Testis (tissue), 3 donors: Measurements from ENCODE around the gene TEAD3. TPM values are rescaled to one million over a fixed set of nuclear protein-coding genes. Genes with fewer than 3 reads are reported as not detected.
"Not testable (repeated sequence)": the region's sequence is repeated elsewhere in the genome, so short reads cannot be mapped to it uniquely, and the experiment has no call there.

Source experiments
- DNase-seq: peaks from one replicate; pipeline ENCODE4 v3.0.0-alpha.2; 2019
- H3K27ac ChIP-seq, 2 donors: fragments of 200-600 bp; sonication (generic); one replicate each; pipeline ENCODE4 v1.5.1; 2019
- H3K27me3 ChIP-seq: fragments of 200-600 bp; sonication (generic); one replicate; pipeline ENCODE4 v1.5.1; 2019
- H3K36me3 ChIP-seq: fragments of 200-600 bp; sonication (generic); one replicate; pipeline ENCODE4 v1.5.1; 2017; ENCODE audit warnings: low read depth; ENCODE audit errors: missing control alignments
- H3K4me1 ChIP-seq: fragments of 200-600 bp; sonication (generic); one replicate; pipeline ENCODE4 v1.5.1; 2019
- H3K4me3 ChIP-seq, 2 donors: fragments of 200-600 bp; sonication (generic); one replicate each; pipeline ENCODE4 v1.5.1; 2017 to 2019
- H3K9me3 ChIP-seq: fragments of 200-600 bp; sonication (generic); one replicate; pipeline ENCODE4 v1.5.1; 2017
- POLR2A ChIP-seq: fragments of 450-650 bp; IDR thresholded peaks from one replicate; pipeline ENCODE4 v1.6.1; 2017; ENCODE audit warnings: antibody characterized with exemption, mild to moderate bottlenecking, moderate library complexity
- WGBS, 2 donors: methylation state at CpG; one replicate each; pipeline ENCODE4 v1.1.5; 2018; 5-methylcytosine and 5-hydroxymethylcytosine counted together
- intact Hi-C: fragments of 100-400 bp; cut with DNase I; formaldehyde crosslinking; loops from one replicate; pipeline ENCODE4 v1.15.1; 2023; ENCODE audit warnings: low total_unique reads
- polyA plus RNA-seq: library from polyadenylated mRNA; stranded (reverse); fragments of 350-450 nt; fragmentation: Illumina TruSeq; extraction: RNeasy Lipid Tissue Mini Kit (QIAGEN cat#74804); gene quantifications from one replicate; pipeline ENCODE4 v1.2.3, GENCODE V29; 2014; ENCODE audit warnings: low read depth, low replicate concordance; ENCODE audit not compliant: insufficient read depth
- total RNA-seq, 2 donors: library from RNA; depleted of rRNA; stranded (reverse); fragments of >200 nt; gene quantifications; one replicate each; pipeline ENCODE4 v1.2.3, GENCODE V29; 2016
- TF ChIP-seq, protein P1 (sequence below), 3 experiments: fragments of 450-650 bp in 2 of 3; fragments of 200-600 bp in 1 of 3; sonication (generic) in 1 of 3; IDR thresholded peaks; one replicate each; pipeline ENCODE4 v1.5.1; 2016 to 2019; ENCODE audit warnings: antibody characterized with exemption in 3 of 3, mild to moderate bottlenecking in 2 of 3, moderate library complexity in 1 of 3

Gene TEAD3
- total and polyA plus RNA-seq, 3 donors from 2014 or later, result 10.6 to 17.8 (median 16.2) TPM

DNA sequence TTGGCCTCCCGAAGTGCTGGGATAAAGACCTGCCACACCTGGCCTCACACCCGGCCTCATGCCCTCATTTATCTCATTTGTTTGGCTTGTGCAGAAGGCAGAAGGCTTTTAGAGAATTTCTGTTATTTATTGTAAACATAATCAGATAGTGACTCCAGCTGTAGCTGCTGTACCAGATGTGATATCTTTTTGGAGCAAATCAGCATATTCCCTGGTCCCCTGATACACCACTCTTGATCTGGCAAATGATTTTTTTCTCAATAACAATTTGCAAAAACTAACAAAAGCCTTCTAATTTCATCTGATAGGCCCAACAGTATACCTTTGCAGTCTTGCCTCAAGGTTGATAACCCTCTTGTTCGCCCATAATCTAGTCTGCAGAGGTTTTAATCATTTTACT is 42.3 kb upstream of the TEAD3 start:
- no peaks in the 10 kb centered on the region for H3K36me3 ChIP-seq
- H3K27ac ChIP-seq, result no peak overlapping the region
- no peak for DNase-seq
- H3K4me3 ChIP-seq, result no peak overlapping the region
- H3K9me3 ChIP-seq, result no peaks in the 10 kb centered on the region
- TF ChIP-seq POLR2A, result no peak
- TF ChIP-seq, protein P1, sequence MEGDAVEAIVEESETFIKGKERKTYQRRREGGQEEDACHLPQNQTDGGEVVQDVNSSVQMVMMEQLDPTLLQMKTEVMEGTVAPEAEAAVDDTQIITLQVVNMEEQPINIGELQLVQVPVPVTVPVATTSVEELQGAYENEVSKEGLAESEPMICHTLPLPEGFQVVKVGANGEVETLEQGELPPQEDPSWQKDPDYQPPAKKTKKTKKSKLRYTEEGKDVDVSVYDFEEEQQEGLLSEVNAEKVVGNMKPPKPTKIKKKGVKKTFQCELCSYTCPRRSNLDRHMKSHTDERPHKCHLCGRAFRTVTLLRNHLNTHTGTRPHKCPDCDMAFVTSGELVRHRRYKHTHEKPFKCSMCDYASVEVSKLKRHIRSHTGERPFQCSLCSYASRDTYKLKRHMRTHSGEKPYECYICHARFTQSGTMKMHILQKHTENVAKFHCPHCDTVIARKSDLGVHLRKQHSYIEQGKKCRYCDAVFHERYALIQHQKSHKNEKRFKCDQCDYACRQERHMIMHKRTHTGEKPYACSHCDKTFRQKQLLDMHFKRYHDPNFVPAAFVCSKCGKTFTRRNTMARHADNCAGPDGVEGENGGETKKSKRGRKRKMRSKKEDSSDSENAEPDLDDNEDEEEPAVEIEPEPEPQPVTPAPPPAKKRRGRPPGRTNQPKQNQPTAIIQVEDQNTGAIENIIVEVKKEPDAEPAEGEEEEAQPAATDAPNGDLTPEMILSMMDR (IDR thresholded peaks at IDR 0.05), result no peak
- WGBS, 2 donors, result 89 to 95% methylated on average over 3 of the region's 3 CpGs
- H3K27me3 ChIP-seq, result no peaks in the 10 kb centered on the region
- H3K4me1 ChIP-seq, result no peaks in the 10 kb centered on the region
- intact Hi-C loops, result no loop called here

DNA sequence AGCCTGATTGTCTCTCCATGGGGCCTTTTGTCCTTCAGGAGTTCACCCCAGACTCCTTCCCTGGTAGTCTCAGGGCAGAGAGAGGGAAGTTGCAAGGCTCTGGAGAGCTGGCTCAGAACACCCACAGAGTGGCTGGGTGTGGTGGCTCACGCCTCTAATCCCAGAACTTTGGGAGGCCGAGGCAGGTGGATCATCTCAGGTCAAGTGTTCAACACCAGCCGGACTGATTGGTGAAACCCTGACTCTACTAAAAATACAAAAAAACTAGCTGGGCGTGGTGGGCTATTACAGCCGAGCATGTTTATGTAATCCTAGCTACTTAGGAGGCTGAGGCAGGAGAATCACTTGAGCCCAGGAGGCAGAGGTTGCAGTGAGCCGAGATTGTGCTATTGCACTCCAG is 39.0 kb upstream of the TEAD3 start:
- WGBS, 2 donors, result 96 to 98% methylated on average over 6 of the region's 6 CpGs

DNA sequence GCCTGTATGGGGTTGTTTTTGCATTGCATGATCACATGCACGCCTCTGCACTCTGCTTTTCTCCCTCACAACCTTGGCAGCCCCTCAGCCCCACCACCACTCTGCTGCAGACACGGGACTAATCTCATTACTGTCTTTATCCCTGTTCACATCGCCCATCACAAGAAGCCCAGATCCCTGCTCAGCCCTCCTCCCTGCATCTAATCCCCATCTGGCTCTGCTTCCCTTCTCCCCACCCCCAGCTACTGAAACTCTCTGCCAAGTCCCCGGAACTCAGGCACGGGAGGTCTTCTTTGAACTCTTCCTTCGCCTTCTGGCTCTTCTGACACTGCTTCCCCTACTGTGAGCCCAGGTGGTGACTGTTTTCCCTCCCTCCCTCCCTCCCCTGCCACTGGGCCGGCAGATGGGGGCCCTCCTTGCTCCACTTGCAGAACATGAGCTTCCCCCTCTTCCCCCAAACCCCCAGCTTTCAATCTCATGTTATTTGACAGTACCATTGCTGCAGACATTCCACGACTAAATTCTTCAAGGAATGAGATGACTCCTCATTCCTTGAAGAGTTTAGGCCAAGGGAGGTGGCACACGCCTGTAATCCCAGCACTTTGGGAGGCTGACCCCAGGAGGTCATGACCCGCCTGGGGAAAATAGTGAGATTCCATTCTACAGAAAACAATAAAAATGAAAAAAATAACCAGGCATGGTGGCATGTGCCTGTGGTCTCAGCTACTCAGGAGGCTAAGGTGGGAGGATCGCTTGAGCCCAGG is 37.7 kb upstream of the TEAD3 start:
- Histone ChIP-seq H3K4me1 (no peaks in the 10 kb centered on the region), H3K9me3 (no peaks in the 10 kb centered on the region), H3K27ac (no peak overlapping the region), H3K36me3 (no peaks in the 10 kb centered on the region), H3K27me3 (no peaks in the 10 kb centered on the region), H3K4me3 (no peak overlapping the region)
- TF ChIP-seq, protein P1 (IDR thresholded peaks at IDR 0.05), result no peak
- no peak for TF ChIP-seq POLR2A
- intact Hi-C loops, result no loop called here
- 42 to 43% methylated on average over 11 of the region's 11 CpGs for WGBS, 2 donors
- DNase-seq, result no peak

More for the DNA sequence above, 39.0 kb upstream of the TEAD3 start:
- DNase-seq, intact Hi-C loops, H3K27me3 ChIP-seq, H3K36me3 ChIP-seq, H3K4me1 ChIP-seq, H3K27ac ChIP-seq, H3K9me3 ChIP-seq, H3K4me3 ChIP-seq: not testable (repeated sequence)

DNA sequence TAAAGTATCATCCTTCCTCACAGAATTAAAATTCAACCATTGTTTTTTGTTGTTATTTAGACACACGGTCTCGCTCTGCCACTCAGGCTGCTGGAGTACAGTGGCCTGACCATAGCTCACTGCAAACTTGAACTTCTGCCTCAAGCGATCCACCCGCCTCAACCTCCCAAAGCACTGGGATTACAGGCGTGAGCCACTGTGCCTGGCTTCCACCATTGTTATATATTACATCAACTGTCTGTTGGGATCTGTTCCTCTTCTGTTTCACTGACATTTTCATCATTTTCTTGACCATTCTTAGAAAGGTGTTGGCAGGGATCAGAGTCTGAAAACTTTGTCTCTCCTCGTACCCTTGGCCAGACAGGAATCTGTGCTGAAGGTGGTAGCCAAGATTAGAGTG is 37.1 kb upstream of the TEAD3 start:
- TF ChIP-seq POLR2A, result no peak
- TF ChIP-seq, protein P1 (IDR thresholded peaks at IDR 0.05), result no peak
- intact Hi-C loops, result no loop called here
- 81 to 88% methylated on average over 6 of the region's 6 CpGs for WGBS, 2 donors
- Histone ChIP-seq H3K27ac (no peak overlapping the region), H3K4me1 (no peaks in the 10 kb centered on the region), H3K4me3 (no peak overlapping the region), H3K36me3 (no peaks in the 10 kb centered on the region), H3K27me3 (no peaks in the 10 kb centered on the region), H3K9me3 (no peaks in the 10 kb centered on the region)
- no peak for DNase-seq

DNA sequence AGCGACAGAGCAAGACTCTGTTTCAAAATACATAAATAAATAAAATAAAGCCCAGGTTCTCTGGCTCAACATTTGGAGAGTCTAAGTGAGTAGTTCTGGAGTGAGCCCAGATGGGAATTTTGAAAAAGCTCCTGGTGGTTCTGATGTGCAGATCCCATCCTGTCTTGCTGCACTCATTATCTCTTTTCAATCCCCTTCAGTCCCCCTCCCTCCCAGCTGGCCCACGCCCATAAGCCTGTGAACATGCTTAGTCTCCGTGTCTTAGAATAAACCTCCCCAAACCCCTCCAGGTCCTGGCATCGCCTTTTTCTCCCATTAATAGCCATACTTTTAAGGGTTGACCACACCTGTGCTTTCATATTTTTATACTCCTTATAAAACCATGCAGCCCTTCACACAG is 35.2 kb upstream of the TEAD3 start:
- H3K4me3 ChIP-seq, result no peak overlapping the region
- DNase-seq, result no peak
- H3K36me3 ChIP-seq, result no peaks in the 10 kb centered on the region
- no peaks in the 10 kb centered on the region for H3K27me3 ChIP-seq
- WGBS, 2 donors, result 88 to 91% methylated on average over 4 of the region's 4 CpGs
- no peaks in the 10 kb centered on the region for H3K9me3 ChIP-seq
- no peaks in the 10 kb centered on the region for H3K4me1 ChIP-seq
- intact Hi-C loops, result no loop called here
- H3K27ac ChIP-seq, result no peak overlapping the region
- TF ChIP-seq POLR2A, result no peak
- TF ChIP-seq, protein P1 (IDR thresholded peaks at IDR 0.05), result no peak
